SK-N-MC (cell line): ENCODE measurements around the gene ARHGEF1.

Experiments used
- DNase-seq: peaks from one replicate; pipeline ENCODE4 v3.0.0-alpha.2; 2011; ENCODE audit warnings: low read depth, low spot score
- H3K27ac ChIP-seq: fragments of 200-600 bp; sonication (generic); 2 replicates; pipeline ENCODE4 v1.5.1; 2016; ENCODE audit warnings: mixed run types
- H3K36me3 ChIP-seq: fragments of 200-600 bp; sonication (generic); 2 replicates; pipeline ENCODE4 v1.6.1; 2017; ENCODE audit warnings: antibody characterized with exemption, low read length, mixed read lengths; ENCODE audit not compliant: insufficient read depth
- H3K4me3 ChIP-seq: fragments of 200-600 bp; sonication (generic); 2 replicates; pipeline ENCODE4 v1.5.1; 2016
- H3K9ac ChIP-seq: fragments of 200-600 bp; sonication (generic); 2 replicates; pipeline ENCODE4 v1.8.0; 2017; ENCODE audit warnings: mixed run types, mixed read lengths; ENCODE audit not compliant: insufficient read length
- H3K9me3 ChIP-seq: fragments of 200-600 bp; sonication (generic); 2 replicates; pipeline ENCODE4 v1.6.1; 2017; ENCODE audit warnings: low read depth, mild to moderate bottlenecking, antibody characterized with exemption, low read length, moderate library complexity, mixed read lengths
- EZH2 ChIP-seq: fragments of 200-600 bp; sonication (generic); IDR thresholded peaks from one replicate; pipeline ENCODE4 v1.6.1; 2017; ENCODE audit warnings: antibody characterized with exemption

Gene ARHGEF1

GRCh38 chr19:41956621-41957020, 73.6 kb downstream of the ARHGEF1 start:
- no peak overlapping the region for H3K27ac ChIP-seq
- DNase-seq, result no peak
- H3K36me3 ChIP-seq, result no peaks in the 10 kb centered on the region; the same call in 1 of the 2 replicates
- no peak overlapping the region for H3K4me3 ChIP-seq
- no peaks in the 10 kb centered on the region for H3K9me3 ChIP-seq
- no peak overlapping the region for H3K9ac ChIP-seq
- TF ChIP-seq EZH2, result no peak
